ENCODE data around the gene TMEM235. TPM values are rescaled to one million over a fixed set of nuclear protein-coding genes. Genes with fewer than 3 reads are reported as not detected.
A peak's percentile ranks its signal among the peaks of the same experiment; 100 is the strongest.

The TMEM235 gene
- polyA plus RNA-seq, 1 of the 3 experiments (the other 2 are of a cell fraction) = not detected

DNA sequence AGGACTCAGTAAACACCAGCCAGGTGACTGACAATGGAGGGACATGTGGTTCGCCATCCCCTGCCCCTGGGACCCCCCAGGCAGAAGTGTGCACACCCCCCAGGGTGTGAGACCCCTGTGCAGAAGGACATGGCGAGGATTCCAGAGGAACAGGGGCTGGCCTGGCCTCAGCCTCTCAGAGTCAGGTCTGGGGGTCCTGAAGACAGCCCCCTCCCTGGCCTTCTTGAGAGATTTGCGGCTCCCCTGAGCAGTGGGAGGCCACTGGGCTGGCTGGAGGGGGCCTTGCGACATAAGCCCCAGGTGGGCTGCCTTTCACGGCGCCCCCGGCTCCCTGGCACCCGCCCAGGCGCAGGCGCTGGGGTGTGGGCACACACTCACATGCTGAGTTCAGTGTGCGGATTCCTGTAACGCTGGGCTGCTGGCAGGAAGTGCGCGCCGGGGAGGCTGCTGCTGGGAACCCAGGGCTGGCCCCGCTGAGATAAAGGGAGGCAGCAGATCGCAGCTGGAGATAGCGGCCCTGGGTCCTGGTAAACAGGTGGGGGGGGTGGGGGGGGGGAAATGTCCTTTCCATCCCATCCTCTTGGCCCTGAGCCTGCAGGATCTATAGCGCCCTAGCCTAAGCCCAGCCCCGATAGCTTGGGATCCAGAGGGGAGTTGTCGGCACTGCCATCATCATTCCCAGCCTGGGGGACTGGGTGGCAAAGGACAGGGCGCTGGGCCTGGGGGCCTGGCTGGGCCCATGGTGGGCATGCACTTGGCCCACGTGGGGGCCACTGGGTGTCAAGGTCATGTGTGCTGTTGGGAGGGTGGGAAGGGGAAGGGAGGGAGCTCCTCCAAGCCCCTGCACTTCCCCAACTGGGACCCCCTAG lies 27.1 kb downstream of the TMEM235 start:
- H3K4me1 ChIP-seq (ENCODE audit: control insufficient read depth in 1 of 2, insufficient read depth in 2 of 2, low read depth in 1 of 2, low read length in 1 of 2) = peaks cover 5 to 68% of the 10 kb centered on the region in 2 experiments; a peak in 2 of 4 replicates
- peak; percentile 96 for DNase-seq
- peak overlapping the region in 1 of 2 experiments; percentile 99; a peak in 3 of 4 replicates for H3K27ac ChIP-seq (ENCODE audit: low read depth in 2 of 2, low read length in 1 of 2)
- H4K20me1 ChIP-seq (ENCODE audit: insufficient read depth) = no peaks in the 10 kb centered on the region
- H3K4me2 ChIP-seq = peak overlapping the region; percentile 14; the same call in 1 of the 2 replicates
- no peaks in the 10 kb centered on the region for H3K9me2 ChIP-seq
- no peaks in the 10 kb centered on the region for H3K79me2 ChIP-seq (ENCODE audit: insufficient read depth)
- ChIA-PET CTCF (interaction anchor here (0.7 to 1.6 kb wide), 9 partner anchors 8 to 163 kb away, joined by 3 to 20 read pairs (median 3); no protein-coding TSS in a partner anchor), POLR2A (interaction anchor here (0.5 to 1.9 kb wide), 4 partner anchors 9 to 519 kb away, joined by 3 to 13 read pairs (median 4); no protein-coding TSS in a partner anchor)
- H3K27me3 ChIP-seq (ENCODE audit: insufficient read depth) = no peaks in the 10 kb centered on the region
- H3K9me3 ChIP-seq = no peaks in the 10 kb centered on the region
- no peaks in the 10 kb centered on the region for H3K36me3 ChIP-seq (replicated peaks in 1 of 2; ENCODE audit: control insufficient read depth in 1 of 2, insufficient read depth in 2 of 2, low read length in 1 of 2)
- TF ChIP-seq FOXM1 (IDR thresholded peaks at IDR 0.05; ENCODE audit: low read depth) = no peak
- TF ChIP-seq FOXJ3 (CRISPR knock-in tag; IDR thresholded peaks at IDR 0.05) = peak; percentile 97
- 0 out of 2 replicates have a peak, but pooled peaks have one; percentile 13 for TF ChIP-seq SMC3 (IDR thresholded peaks at IDR 0.05; ENCODE audit: low read depth, low read length)
- TF ChIP-seq NRF1 (IDR thresholded peaks at IDR 0.05; ENCODE audit: low read depth, low read length) = peak; percentile 52
- peak; percentile 99 for TF ChIP-seq GATA2 (CRISPR knock-in tag; IDR thresholded peaks at IDR 0.05)
- TF ChIP-seq YY1 (IDR thresholded peaks at IDR 0.05; ENCODE audit: low read depth) = no peak
- peak; percentile 66; the same call in 1 of the 2 replicates for TF ChIP-seq TCF12 (IDR thresholded peaks at IDR 0.05)
- peak; percentile 67 for TF ChIP-seq MXI1 (IDR thresholded peaks at IDR 0.05; ENCODE audit: low read depth, low read length)
- peak; percentile 46; the same call in 1 of the 2 replicates for TF ChIP-seq GABPA (IDR thresholded peaks at IDR 0.05; ENCODE audit: low read depth)
- TF ChIP-seq, protein P1, sequence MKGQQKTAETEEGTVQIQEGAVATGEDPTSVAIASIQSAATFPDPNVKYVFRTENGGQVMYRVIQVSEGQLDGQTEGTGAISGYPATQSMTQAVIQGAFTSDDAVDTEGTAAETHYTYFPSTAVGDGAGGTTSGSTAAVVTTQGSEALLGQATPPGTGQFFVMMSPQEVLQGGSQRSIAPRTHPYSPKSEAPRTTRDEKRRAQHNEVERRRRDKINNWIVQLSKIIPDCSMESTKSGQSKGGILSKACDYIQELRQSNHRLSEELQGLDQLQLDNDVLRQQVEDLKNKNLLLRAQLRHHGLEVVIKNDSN (IDR thresholded peaks at IDR 0.05; ENCODE audit: borderline replicate concordance, low read depth) = peak; percentile 18; the same call in 1 of the 2 replicates
- peak in 1 of 2 experiments; percentile 95; a peak in 2 of 4 replicates for TF ChIP-seq EP300 (IDR thresholded peaks at IDR 0.05; ENCODE audit: borderline replicate concordance in 1 of 2, low read depth in 1 of 2, low read length in 1 of 2)
- TF ChIP-seq TEAD4 (IDR thresholded peaks at IDR 0.05; ENCODE audit: borderline replicate concordance, insufficient read depth) = no peak
- peak; percentile 87 for TF ChIP-seq CHD2 (IDR thresholded peaks at IDR 0.05; ENCODE audit: low read length, partially characterized antibody)
- no peak for TF ChIP-seq POLR2AphosphoS5 (IDR thresholded peaks at IDR 0.05; ENCODE audit: low read depth, low read length)
- TF ChIP-seq RCOR1 (IDR thresholded peaks at IDR 0.05; ENCODE audit: low read length) = peak; percentile 88
- no peaks in the 10 kb centered on the region for H3F3A ChIP-seq (replicated peaks; ENCODE audit: insufficient read depth)
- no peak overlapping the region for H3K9ac ChIP-seq
- H2AFZ ChIP-seq (ENCODE audit: low read depth) = no peak overlapping the region
- no peak overlapping the region; a peak in 1 of 4 replicates for H3K4me3 ChIP-seq (ENCODE audit: low read depth in 2 of 2, low read length in 1 of 2)
- 26% methylated on average over 21 of the region's 23 CpGs for WGBS (ENCODE audit: low lambda C conversion rate)

DNA sequence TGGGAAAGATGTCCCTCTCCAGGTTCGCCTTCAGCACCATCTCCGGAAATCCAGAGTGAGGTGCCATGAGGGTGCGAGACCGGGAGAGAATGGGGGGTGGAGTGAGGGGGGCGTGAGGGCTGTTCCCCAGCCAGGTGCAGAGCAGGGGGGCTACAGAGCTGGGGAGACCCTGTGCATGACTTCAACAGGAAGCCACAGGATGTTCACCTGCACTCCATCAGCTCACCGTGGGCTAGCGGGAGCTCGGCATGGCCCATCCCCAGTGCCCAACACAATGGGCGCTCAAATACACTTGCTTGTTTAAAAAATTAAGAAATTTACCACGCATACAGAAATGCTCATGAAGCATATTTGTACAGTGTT lies 27.7 kb downstream of the TMEM235 start:
- Histone ChIP-seq H3F3A (replicated peaks; ENCODE audit: insufficient read depth) (no peaks in the 10 kb centered on the region), H3K9ac (no peak overlapping the region), H4K20me1 (ENCODE audit: insufficient read depth) (no peaks in the 10 kb centered on the region), H3K79me2 (ENCODE audit: insufficient read depth) (no peaks in the 10 kb centered on the region), H3K36me3 (replicated peaks in 1 of 2; ENCODE audit: control insufficient read depth in 1 of 2, insufficient read depth in 2 of 2, low read length in 1 of 2) (no peaks in the 10 kb centered on the region), H2AFZ (ENCODE audit: low read depth) (no peak overlapping the region), H3K4me2 (no peak overlapping the region), H3K27me3 (ENCODE audit: insufficient read depth) (no peaks in the 10 kb centered on the region), H3K4me3 (ENCODE audit: low read depth in 2 of 2, low read length in 1 of 2) (no peak overlapping the region), H3K9me2 (no peaks in the 10 kb centered on the region), H3K9me3 (no peaks in the 10 kb centered on the region), H3K27ac (ENCODE audit: low read depth in 2 of 2, low read length in 1 of 2) (peak overlapping the region in 1 of 2 experiments; percentile 95; a peak in 2 of 4 replicates), H3K4me1 (ENCODE audit: control insufficient read depth in 1 of 2, insufficient read depth in 2 of 2, low read depth in 1 of 2, low read length in 1 of 2) (peaks cover 5 to 68% of the 10 kb centered on the region in 2 experiments; a peak in 2 of 4 replicates)
- TF ChIP-seq, protein P1 (IDR thresholded peaks at IDR 0.05; ENCODE audit: borderline replicate concordance, low read depth) = no peak
- TF ChIP-seq FOXM1 (IDR thresholded peaks at IDR 0.05; ENCODE audit: low read depth) = no peak
- CTCF ChIA-PET = interaction anchor here (0.7 to 1.6 kb wide), 8 partner anchors 9 to 163 kb away, joined by 3 to 20 read pairs (median 4); no protein-coding TSS in a partner anchor
- WGBS (ENCODE audit: low lambda C conversion rate) = 93% methylated on average over 10 of the region's 10 CpGs
- no peak for DNase-seq
- POLR2A ChIA-PET = interaction anchor here (0.5 to 1.9 kb wide), 4 partner anchors 8 to 518 kb away, joined by 3 to 13 read pairs (median 4); no protein-coding TSS in a partner anchor

All from SK-N-SH (cell line).